Thoracic aorta (tissue), 2 donors: ENCODE results near the gene TPRN. TPM values are rescaled to one million over a fixed set of nuclear protein-coding genes. Genes with fewer than 3 reads are reported as not detected.

Experiments used
- ATAC-seq: fragments of 150-250 bp; one replicate; pipeline ENCODE4 v1.8.0; 2017; ENCODE audit warnings: low read depth; ENCODE audit not compliant: insufficient number of reproducible peaks, low FRiP score
- DNase-seq: peaks from one replicate; pipeline ENCODE4 v3.0.0-alpha.2; 2020; ENCODE audit warnings: low spot score
- H3K27ac ChIP-seq, 2 donors: fragments of 200-600 bp; sonication (generic); 1 replicate in 1 of 2; 2 replicates in 1 of 2; pipeline ENCODE4 v1.5.1; 2016; ENCODE audit warnings: mild to moderate bottlenecking in 2 of 2, moderate library complexity in 2 of 2
- H3K27me3 ChIP-seq: fragments of 200-600 bp; sonication (generic); replicated peaks from 2 replicates; pipeline ENCODE4 v1.6.0; 2016; ENCODE audit warnings: mild to moderate bottlenecking; ENCODE audit not compliant: insufficient read depth
- H3K36me3 ChIP-seq: fragments of 200-600 bp; sonication (generic); one replicate; pipeline ENCODE4 v1.5.1; 2016
- H3K4me1 ChIP-seq, 2 donors: fragments of 200-600 bp; sonication (generic); 1 replicate in 1 of 2; 2 replicates in 1 of 2; pipeline versions ENCODE4 v1.5.1 to v1.6.0; 2016; ENCODE audit warnings: low read depth in 2 of 2, mild to moderate bottlenecking in 1 of 2; ENCODE audit not compliant: control insufficient read depth in 1 of 2
- H3K4me3 ChIP-seq: fragments of 200-600 bp; sonication (generic); 2 replicates; pipeline ENCODE4 v1.5.1; 2016; ENCODE audit warnings: mild to moderate bottlenecking
- H3K9me3 ChIP-seq: fragments of 200-600 bp; sonication (generic); 2 replicates; pipeline ENCODE4 v1.5.1; 2016
- total RNA-seq, 2 donors: library from RNA; depleted of rRNA; stranded (reverse); fragments of >200 nt; gene quantifications; one replicate each; pipeline versions ENCODE4 v1.1.0 to v1.2.3, GENCODE V29; 2016
- TF ChIP-seq, protein P1 (sequence below): fragments of 200-600 bp; sonication (generic); IDR thresholded peaks from one replicate; pipeline ENCODE4 v1.5.1; 2019; ENCODE audit warnings: antibody characterized with exemption

TPRN gene
- total RNA-seq, 2 donors from 2014 or later: 4.7 to 5.6 TPM

DNA sequence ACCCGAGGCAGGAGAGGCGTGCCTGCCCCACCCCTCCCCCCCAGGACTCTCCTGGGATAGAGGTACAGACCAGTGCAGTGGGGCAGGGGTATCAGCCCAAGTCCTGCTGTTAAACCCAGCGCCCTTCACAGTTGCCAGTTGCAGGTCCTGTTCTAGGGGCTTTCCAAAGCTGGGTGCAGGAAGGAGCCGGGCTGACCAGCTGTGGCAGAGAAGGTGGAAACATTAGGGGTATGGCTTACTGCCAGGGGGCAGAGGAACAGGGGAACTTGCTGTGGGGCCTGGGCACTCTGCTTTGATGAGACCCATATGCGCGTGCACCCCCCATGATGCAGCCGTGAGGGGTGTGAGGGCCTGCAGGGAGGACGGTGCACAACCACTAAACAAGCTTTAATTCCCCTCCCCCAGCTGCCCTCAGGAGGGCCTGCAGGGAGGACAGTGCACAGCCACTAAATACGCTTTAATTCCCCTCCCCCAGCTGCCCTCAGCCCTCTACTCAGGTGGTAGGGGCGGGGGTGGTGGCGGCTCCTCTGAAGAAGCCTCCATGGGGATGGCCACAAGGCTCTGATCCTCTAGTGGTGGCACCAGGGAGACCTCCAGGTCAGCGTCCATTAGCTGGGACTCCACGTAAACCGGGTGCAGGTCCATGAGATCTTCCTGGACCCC, 29.9 kb downstream of the TPRN start:
- H3K27me3 ChIP-seq: peaks cover 21% of the 10 kb centered on the region

DNA sequence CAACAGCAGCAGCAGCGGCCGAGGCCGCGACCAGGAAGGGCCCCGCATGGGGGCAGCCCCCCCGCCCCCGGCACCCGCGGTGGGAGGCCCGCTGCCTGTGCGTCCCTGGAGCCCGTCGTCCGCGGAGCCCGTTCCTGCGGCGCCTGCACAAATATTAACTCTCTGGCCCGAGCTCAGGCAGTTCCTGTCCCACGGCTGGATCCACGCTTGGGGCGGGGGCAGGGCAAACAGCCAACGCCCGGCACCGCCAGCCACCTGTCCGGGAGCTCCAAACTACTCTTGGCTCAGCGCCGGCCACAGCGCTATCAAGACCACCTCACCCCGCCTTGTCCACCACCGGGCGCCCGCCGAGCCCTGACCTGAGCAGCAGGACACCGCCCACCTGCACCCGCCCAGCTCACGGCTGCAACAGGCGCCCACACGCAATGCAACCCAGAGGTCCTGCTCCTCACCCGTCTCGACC, 30.6 kb downstream of the TPRN start, which contains the start of gene LRRC26:
Gene LRRC26 (minus strand): TSS at position 156 of the 463 bp plus-strand sequence. CDS start 108 bp downstream, at position 48.
- no peaks in the 10 kb centered on the region for H3K36me3 ChIP-seq
- peaks cover 7 to 21% of the 10 kb centered on the region in 2 donors for H3K4me1 ChIP-seq
- H3K4me3 ChIP-seq: peak within 1 kb of the TSS; percentile 60
- TF ChIP-seq, protein P1, sequence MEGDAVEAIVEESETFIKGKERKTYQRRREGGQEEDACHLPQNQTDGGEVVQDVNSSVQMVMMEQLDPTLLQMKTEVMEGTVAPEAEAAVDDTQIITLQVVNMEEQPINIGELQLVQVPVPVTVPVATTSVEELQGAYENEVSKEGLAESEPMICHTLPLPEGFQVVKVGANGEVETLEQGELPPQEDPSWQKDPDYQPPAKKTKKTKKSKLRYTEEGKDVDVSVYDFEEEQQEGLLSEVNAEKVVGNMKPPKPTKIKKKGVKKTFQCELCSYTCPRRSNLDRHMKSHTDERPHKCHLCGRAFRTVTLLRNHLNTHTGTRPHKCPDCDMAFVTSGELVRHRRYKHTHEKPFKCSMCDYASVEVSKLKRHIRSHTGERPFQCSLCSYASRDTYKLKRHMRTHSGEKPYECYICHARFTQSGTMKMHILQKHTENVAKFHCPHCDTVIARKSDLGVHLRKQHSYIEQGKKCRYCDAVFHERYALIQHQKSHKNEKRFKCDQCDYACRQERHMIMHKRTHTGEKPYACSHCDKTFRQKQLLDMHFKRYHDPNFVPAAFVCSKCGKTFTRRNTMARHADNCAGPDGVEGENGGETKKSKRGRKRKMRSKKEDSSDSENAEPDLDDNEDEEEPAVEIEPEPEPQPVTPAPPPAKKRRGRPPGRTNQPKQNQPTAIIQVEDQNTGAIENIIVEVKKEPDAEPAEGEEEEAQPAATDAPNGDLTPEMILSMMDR: no peak
- DNase-seq (no peak), ATAC-seq (no peak)
- H3K27me3 ChIP-seq: peaks cover 22% of the 10 kb centered on the region
- H3K27ac ChIP-seq: no peak within 1 kb of the TSS
- no peaks in the 10 kb centered on the region for H3K9me3 ChIP-seq

More for the DNA sequence above, 29.9 kb downstream of the TPRN start:
- H3K27ac ChIP-seq: no peak overlapping the region
- ATAC-seq (no peak), DNase-seq (no peak)
- TF ChIP-seq, protein P1: no peak
- H3K4me1 ChIP-seq: peaks cover 7 to 21% of the 10 kb centered on the region in 2 donors
- no peaks in the 10 kb centered on the region for H3K36me3 ChIP-seq
- no peaks in the 10 kb centered on the region for H3K9me3 ChIP-seq
- no peak overlapping the region for H3K4me3 ChIP-seq

DNA sequence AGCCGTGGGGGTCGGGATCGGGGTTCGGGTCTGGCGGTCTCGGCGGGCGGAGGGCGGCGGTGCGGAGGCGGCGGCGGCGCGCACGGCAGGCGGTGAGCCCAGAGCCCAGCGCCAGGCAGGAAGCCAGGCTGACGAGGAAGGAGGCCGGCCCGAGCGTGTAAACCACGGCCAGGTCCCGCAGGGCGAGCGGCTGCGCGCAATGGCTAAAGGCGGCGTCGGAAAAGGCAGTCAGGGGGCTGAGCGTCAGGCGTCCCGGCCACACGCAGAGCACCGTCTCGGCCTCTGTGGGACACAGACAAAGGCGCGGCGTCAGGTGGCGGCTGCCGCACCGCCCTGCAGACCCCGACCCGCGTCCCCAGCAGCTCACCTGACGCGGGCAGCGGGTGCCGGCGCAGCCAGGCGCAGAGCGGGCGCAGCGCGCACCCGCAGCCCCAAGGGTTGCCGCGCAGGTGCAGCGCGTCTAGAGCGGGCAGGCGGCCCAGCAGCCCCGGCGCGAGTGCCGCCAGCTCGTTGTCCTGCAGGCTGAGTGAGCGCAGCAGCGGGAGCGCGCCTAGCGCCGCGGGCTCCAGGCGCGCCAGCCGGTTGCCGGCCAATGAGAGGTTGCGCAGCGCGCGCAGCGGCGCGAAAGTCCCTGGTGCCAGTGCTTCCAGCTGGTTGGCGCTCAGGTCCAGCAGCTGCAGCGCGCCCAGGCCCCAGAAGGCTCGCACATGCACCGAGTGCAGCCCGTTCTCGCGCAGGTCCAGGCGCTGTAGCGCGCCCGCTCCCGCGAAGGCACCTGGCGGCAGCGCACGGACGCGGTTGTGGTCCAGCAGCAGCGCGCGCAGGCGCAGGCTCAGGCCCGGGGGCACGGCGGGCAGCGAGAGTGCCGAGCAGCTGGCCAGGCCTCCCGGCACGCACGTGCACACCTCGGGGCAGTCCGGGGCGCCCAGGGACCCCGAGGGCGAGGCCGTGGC, 31.4 kb downstream of the TPRN start:
- Histone ChIP-seq H3K36me3 (no peaks in the 10 kb centered on the region), H3K4me1 (peaks cover 7 to 21% of the 10 kb centered on the region in 2 donors), H3K9me3 (no peaks in the 10 kb centered on the region), H3K27me3 (peaks cover 22% of the 10 kb centered on the region), H3K4me3 (peak overlapping the region; percentile 60), H3K27ac (no peak overlapping the region)
- ATAC-seq: no peak
- no peak for DNase-seq
- TF ChIP-seq, protein P1: no peak

DNA sequence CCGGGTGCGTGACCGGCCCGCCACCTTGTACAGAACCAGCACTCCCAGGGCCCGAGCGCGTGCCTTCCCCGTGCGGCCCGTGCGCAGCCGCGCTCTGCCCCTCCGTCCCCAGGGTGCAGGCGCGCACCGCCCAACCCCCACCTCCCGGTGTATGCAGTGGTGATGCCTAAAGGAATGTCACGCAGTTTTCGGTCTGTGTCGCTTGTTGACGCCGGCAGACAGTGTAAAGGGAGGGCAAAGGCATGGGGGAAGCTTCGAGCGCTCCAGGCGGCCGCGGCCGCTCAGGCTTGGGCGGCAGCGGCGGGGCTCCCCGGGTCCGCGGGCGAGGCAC, 32.0 kb downstream of the TPRN start:
- Histone ChIP-seq H3K36me3 (no peaks in the 10 kb centered on the region), H3K27ac (no peak overlapping the region), H3K27me3 (peaks cover 22% of the 10 kb centered on the region), H3K9me3 (no peaks in the 10 kb centered on the region), H3K4me1 (peaks cover 7 to 22% of the 10 kb centered on the region in 2 donors), H3K4me3 (peak overlapping the region; percentile 60)
- ATAC-seq (no peak), DNase-seq (no peak)
- TF ChIP-seq, protein P1: no peak
